Prostate gland (tissue), 2 donors: ENCODE measurements around the gene KLF7.

Source experiments
- POLR2A ChIP-seq: fragments of 450-650 bp; IDR thresholded peaks from one replicate; pipeline ENCODE4 v1.6.1; 2016; ENCODE audit warnings: antibody characterized with exemption, mild to moderate bottlenecking
- POLR2AphosphoS5 ChIP-seq: sonication (generic); formaldehyde crosslinking; IDR thresholded peaks from one replicate; pipeline ENCODE4 v1.6.1; 2017; ENCODE audit warnings: antibody characterized with exemption
- TF ChIP-seq, protein P1 (sequence below), 4 experiments: fragments of 200-600 bp in 2 of 4; fragments of 450-650 bp in 2 of 4; sonication (generic) in 2 of 4; IDR thresholded peaks; 1 replicate in 3 of 4; 2 replicates in 1 of 4; pipeline ENCODE4 v1.5.1; 2016 to 2019; ENCODE audit warnings: antibody characterized with exemption in 4 of 4, mild to moderate bottlenecking in 2 of 4, moderate library complexity in 2 of 4

DNA sequence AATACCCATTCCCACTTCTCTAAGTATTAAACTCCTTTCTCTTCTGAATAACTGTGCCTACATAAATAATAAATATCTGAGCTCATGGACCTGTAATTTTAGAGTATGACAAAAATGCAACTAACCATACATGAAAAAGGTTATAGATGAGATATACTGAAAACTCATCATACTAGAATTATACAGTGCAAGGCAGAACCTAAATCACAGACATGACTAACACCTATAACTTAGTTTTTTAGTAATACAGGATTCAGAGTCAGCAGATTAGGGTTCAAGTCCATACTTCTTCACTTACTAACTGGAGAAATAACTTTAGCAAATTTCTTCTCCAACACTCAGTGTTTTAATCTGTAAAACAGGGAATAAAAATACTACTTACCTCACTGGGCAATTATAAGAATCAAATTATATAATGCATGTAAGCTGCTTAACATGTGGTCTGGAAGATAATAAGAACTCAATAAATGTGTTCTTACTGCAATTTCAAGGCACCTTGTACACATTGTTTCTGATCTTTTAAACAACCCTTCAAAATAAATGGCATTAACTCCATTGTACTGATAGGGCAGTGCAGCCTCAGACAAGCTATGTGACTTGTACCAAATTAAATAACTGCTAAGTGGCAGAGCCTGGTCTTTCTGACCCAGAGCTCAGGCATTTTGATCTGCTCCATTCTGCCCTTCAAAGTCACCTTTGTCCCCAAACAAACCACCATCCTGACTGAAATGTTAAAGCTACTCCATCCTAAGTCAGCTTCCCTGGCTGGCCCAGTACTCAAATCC, 39.6 kb upstream of the KLF7 start:
- TF ChIP-seq, protein P1, sequence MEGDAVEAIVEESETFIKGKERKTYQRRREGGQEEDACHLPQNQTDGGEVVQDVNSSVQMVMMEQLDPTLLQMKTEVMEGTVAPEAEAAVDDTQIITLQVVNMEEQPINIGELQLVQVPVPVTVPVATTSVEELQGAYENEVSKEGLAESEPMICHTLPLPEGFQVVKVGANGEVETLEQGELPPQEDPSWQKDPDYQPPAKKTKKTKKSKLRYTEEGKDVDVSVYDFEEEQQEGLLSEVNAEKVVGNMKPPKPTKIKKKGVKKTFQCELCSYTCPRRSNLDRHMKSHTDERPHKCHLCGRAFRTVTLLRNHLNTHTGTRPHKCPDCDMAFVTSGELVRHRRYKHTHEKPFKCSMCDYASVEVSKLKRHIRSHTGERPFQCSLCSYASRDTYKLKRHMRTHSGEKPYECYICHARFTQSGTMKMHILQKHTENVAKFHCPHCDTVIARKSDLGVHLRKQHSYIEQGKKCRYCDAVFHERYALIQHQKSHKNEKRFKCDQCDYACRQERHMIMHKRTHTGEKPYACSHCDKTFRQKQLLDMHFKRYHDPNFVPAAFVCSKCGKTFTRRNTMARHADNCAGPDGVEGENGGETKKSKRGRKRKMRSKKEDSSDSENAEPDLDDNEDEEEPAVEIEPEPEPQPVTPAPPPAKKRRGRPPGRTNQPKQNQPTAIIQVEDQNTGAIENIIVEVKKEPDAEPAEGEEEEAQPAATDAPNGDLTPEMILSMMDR (IDR thresholded peaks at IDR 0.05), result no peak
- TF ChIP-seq POLR2AphosphoS5, result no peak
- no peak for TF ChIP-seq POLR2A
